IMR-90 (cell line): ENCODE measurements around the gene ADCYAP1. TPM values are rescaled to one million over a fixed set of nuclear protein-coding genes. Genes with fewer than 3 reads are reported as not detected.

Source experiments
- ATAC-seq: fragments of 200-7000 bp; cut with Tn5 transposase; 2 replicates; pipeline ENCODE4 v1.9.1; 2020; ENCODE audit warnings: low read depth, mild to moderate bottlenecking, moderate library complexity
- BruUV-seq: library from RNA; stranded (reverse); fragments of 400-500 nt; replicated peaks from 2 replicates; lab custom pipeline; 2021; lab: Mats Ljungman, UMichigan
- CTCF ChIA-PET: fragments of 300-600 bp; formaldehyde crosslinking; extraction: SDS; loops from one replicate; lab custom pipeline; 2021; ENCODE audit warnings: antibody characterized with exemption; lab: Yijun Ruan, JAX
- POLR2A ChIA-PET: fragments of 300-600 bp; sonication (Branson Sonifier 250); formaldehyde crosslinking; loops from one replicate; lab custom pipeline; 2022; ENCODE audit warnings: antibody characterized with exemption; ENCODE audit not compliant: unreplicated experiment; lab: Charles Lee
- DNase-seq: peaks from one replicate; pipeline ENCODE4 v3.0.0; 2013
- H2AFZ ChIP-seq: replicated peaks from 2 replicates; pipeline ENCODE3; 2013; ENCODE audit warnings: low read length, mild to moderate bottlenecking; ENCODE audit not compliant: poor library complexity
- H2AK5ac ChIP-seq: 2 replicates; pipeline ENCODE4 v1.6.1; 2013; ENCODE audit warnings: low read depth, low read length, inconsistent platforms
- H2AK9ac ChIP-seq: replicated peaks from 2 replicates; pipeline ENCODE3; 2013; ENCODE audit warnings: mild to moderate bottlenecking, low read depth, low read length, moderate library complexity; ENCODE audit not compliant: poor library complexity
- H2BK120ac ChIP-seq: 2 replicates; pipeline ENCODE4 v1.6.1; 2013; ENCODE audit warnings: low read depth, low read length, inconsistent platforms
- H2BK15ac ChIP-seq: 3 replicates; pipeline ENCODE4 v1.6.1; 2013; ENCODE audit warnings: low read depth, low read length, inconsistent platforms
- H2BK20ac ChIP-seq: 2 replicates; pipeline ENCODE4 v1.6.1; 2013; ENCODE audit warnings: low read depth, mild to moderate bottlenecking, inconsistent platforms, low read length, moderate library complexity
- H2BK5ac ChIP-seq: 2 replicates; pipeline ENCODE4 v1.6.1; 2013; ENCODE audit warnings: mild to moderate bottlenecking, low read depth, low read length, inconsistent platforms; ENCODE audit not compliant: poor library complexity, severe bottlenecking
- H3K14ac ChIP-seq: replicated peaks from 2 replicates; pipeline ENCODE4 v1.6.1; 2013; ENCODE audit warnings: low read depth, low read length, inconsistent platforms
- H3K18ac ChIP-seq: 2 replicates; pipeline ENCODE4 v1.6.1; 2013; ENCODE audit warnings: low read depth, low read length, control low read depth
- H3K23ac ChIP-seq: 2 replicates; pipeline ENCODE4 v1.6.1; 2013; ENCODE audit warnings: low read depth, low read length, inconsistent platforms
- H3K27ac ChIP-seq: 2 replicates; pipeline ENCODE4 v1.5.1; 2013; ENCODE audit warnings: mild to moderate bottlenecking, control low read depth, low read length; ENCODE audit not compliant: insufficient read depth
- H3K27me3 ChIP-seq: 2 replicates; pipeline ENCODE4 v1.6.1; 2013; ENCODE audit warnings: low read length; ENCODE audit not compliant: control insufficient read depth, insufficient read depth
- H3K36me3 ChIP-seq: 2 replicates; pipeline ENCODE4 v1.6.1; 2013; ENCODE audit warnings: low read length, mixed read lengths; ENCODE audit not compliant: control insufficient read depth, insufficient read depth
- H3K4ac ChIP-seq: 2 replicates; pipeline ENCODE4 v1.6.1; 2013; ENCODE audit warnings: low read depth, low read length, inconsistent platforms
- H3K4me1 ChIP-seq: 2 replicates; pipeline ENCODE4 v1.6.1; 2013; ENCODE audit warnings: low read length, mixed read lengths; ENCODE audit not compliant: control insufficient read depth, insufficient read depth
- H3K4me2 ChIP-seq: 2 replicates; pipeline ENCODE4 v1.6.1; 2013; ENCODE audit warnings: low read depth, mild to moderate bottlenecking, control low read depth, low read length, moderate library complexity
- H3K4me3 ChIP-seq: 2 replicates; pipeline ENCODE4 v1.5.1; 2013; ENCODE audit warnings: low read depth, mild to moderate bottlenecking, control low read depth, low read length, moderate library complexity; ENCODE audit not compliant: insufficient read depth
- H3K56ac ChIP-seq: 2 replicates; pipeline ENCODE4 v1.6.1; 2013; ENCODE audit warnings: low read length, inconsistent platforms; ENCODE audit not compliant: insufficient read depth; ENCODE audit errors: extremely low read depth
- H3K79me1 ChIP-seq, 2 experiments: 2 replicates each; pipeline ENCODE4 v1.6.1; 2013; ENCODE audit warnings: low read length in 2 of 2, inconsistent platforms in 1 of 2, low read depth in 1 of 2
- H3K9ac ChIP-seq: 2 replicates; pipeline ENCODE4 v1.6.1; 2013; ENCODE audit warnings: low read depth, low read length, control low read depth
- H3K9me1 ChIP-seq: 2 replicates; pipeline ENCODE4 v1.6.1; 2013; ENCODE audit warnings: low read length, inconsistent platforms; ENCODE audit not compliant: insufficient read depth
- H3K9me3 ChIP-seq: 2 replicates; pipeline ENCODE4 v1.6.1; 2013; ENCODE audit warnings: low read length; ENCODE audit not compliant: control insufficient read depth, insufficient read depth
- H4K20me1 ChIP-seq: 2 replicates; pipeline ENCODE4 v1.6.1; 2013; ENCODE audit warnings: low read length, inconsistent platforms; ENCODE audit not compliant: insufficient read depth
- H4K5ac ChIP-seq: 2 replicates; pipeline ENCODE4 v1.6.1; 2013; ENCODE audit warnings: mild to moderate bottlenecking, low read depth, low read length, control low read depth
- H4K8ac ChIP-seq, 2 experiments: 2 replicates each; pipeline ENCODE4 v1.6.1; 2013; ENCODE audit warnings: low read depth in 2 of 2, low read length in 2 of 2, control low read depth in 1 of 2, inconsistent platforms in 1 of 2
- H4K91ac ChIP-seq: 2 replicates; pipeline ENCODE4 v1.6.1; 2013; ENCODE audit warnings: low read depth, low read length, inconsistent platforms; ENCODE audit not compliant: insufficient read depth
- FOS ChIP-seq: fragments of 150-350 bp; IDR thresholded peaks from 2 replicates; pipeline ENCODE4 v1.6.1; 2016; ENCODE audit warnings: low read depth, low read length
- MAFK ChIP-seq: IDR thresholded peaks from 2 replicates; pipeline ENCODE4 v1.6.1; 2012; ENCODE audit warnings: low read depth, low read length, improper control_type of control experiment
- MXI1 ChIP-seq: IDR thresholded peaks from 2 replicates; pipeline ENCODE4 v1.6.1; 2012; ENCODE audit warnings: low read depth, mild to moderate bottlenecking, low read length, moderate library complexity, borderline replicate concordance
- RAD21 ChIP-seq: IDR thresholded peaks from 2 replicates; pipeline ENCODE4 v1.6.1; 2012; ENCODE audit warnings: low read length, improper control_type of control experiment
- RFX5 ChIP-seq: IDR thresholded peaks from 2 replicates; pipeline ENCODE4 v1.8.0; 2012; ENCODE audit warnings: low read depth, mild to moderate bottlenecking, low read length, moderate library complexity
- SMC3 ChIP-seq: fragments of 150-350 bp; IDR thresholded peaks from 2 replicates; pipeline ENCODE4 v1.6.1; 2016; ENCODE audit warnings: low read depth, mild to moderate bottlenecking, antibody characterized with exemption, low read length, moderate library complexity
- WGBS, 2 experiments: methylation state at CpG; one replicate each; pipeline versions ENCODE4 v1.1.5 to v1.1.7; 2013; ENCODE audit warnings: missing lambda C conversion rate in 2 of 2; ENCODE audit not compliant: insufficient read length in 1 of 2; ENCODE audit errors: extremely low coverage in 2 of 2; 5-methylcytosine and 5-hydroxymethylcytosine counted together
- dilution Hi-C: fragments of 300-500 bp; cut with HindIII; formaldehyde crosslinking; loops from one replicate; pipeline ENCODE4 v1.14.3; 2018; ENCODE audit warnings: low sequenced_read_pairs; ENCODE audit not compliant: unreplicated experiment
- in situ Hi-C: fragments of 300-500 bp; cut with MboI; formaldehyde crosslinking; loops from 3 replicates; pipeline ENCODE4 v1.14.3; 2019; ENCODE audit warnings: low sequenced_read_pairs, inconsistent platforms, mixed read lengths
- intact Hi-C: fragments of 100-400 bp; cut with micrococcal nuclease; formaldehyde crosslinking; loops from 2 replicates; pipeline ENCODE4 v1.10.0; 2022
- polyA plus RNA-seq, 3 experiments: library from polyadenylated mRNA; depleted of rRNA; stranded (reverse); fragments of >200 nt; gene quantifications; 2 replicates each; pipeline ENCODE4 v1.2.3, GENCODE V29; 2012; ENCODE audit warnings: low replicate concordance in 1 of 3
- total RNA-seq: library from RNA; depleted of rRNA; stranded (reverse); fragments of >200 nt; gene quantifications from 2 replicates; pipeline ENCODE4 v1.2.3, GENCODE V29; 2012

ADCYAP1 gene
- total and polyA plus RNA-seq, 2 of the 4 experiments (the other 2 are of a cell fraction): not detected

- H3K9me3 ChIP-seq: no peaks in the 10 kb centered on the region
- intact Hi-C loops: no loop called here
- TF ChIP-seq MAFK (no peak), MXI1 (no peak), RFX5 (no peak), RAD21 (no peak), FOS (no peak), SMC3 (no peak)
- no peak overlapping the region for H2BK20ac ChIP-seq
- H3K9me1 ChIP-seq: no peaks in the 10 kb centered on the region
- H3K4me2 ChIP-seq: no peak overlapping the region
- no peak overlapping the region for H2BK120ac ChIP-seq
- H4K5ac ChIP-seq: no peak overlapping the region
- H2BK5ac ChIP-seq: no peak overlapping the region
- no peak overlapping the region for H3K27ac ChIP-seq
- CTCF ChIA-PET: no interaction called here
- no peaks in the 10 kb centered on the region for H3K4me1 ChIP-seq
- no peaks in the 10 kb centered on the region for H3K36me3 ChIP-seq
- H2AFZ ChIP-seq: no peak overlapping the region
- H3K4me3 ChIP-seq: no peak overlapping the region
- no peak overlapping the region for H3K23ac ChIP-seq
- no peak overlapping the region for H3K9ac ChIP-seq
- in situ Hi-C loops: loop anchor here (25.0 kb wide), 1 partner anchor 1704 kb away; the partner anchor contains the start of genes METTL4 and NDC80
- H3K4ac ChIP-seq: no peak overlapping the region
- no peak overlapping the region for H3K14ac ChIP-seq
- H3K56ac ChIP-seq: no peak overlapping the region
- no peak overlapping the region for H3K18ac ChIP-seq
- H4K20me1 ChIP-seq: no peaks in the 10 kb centered on the region
- no CpG with 5 or more reads among the region's 2 CpGs for WGBS, 2 experiments
- ATAC-seq (no peak), DNase-seq (no peak)
- H2AK9ac ChIP-seq: no peak overlapping the region
- H3K79me1 ChIP-seq: no peaks in the 10 kb centered on the region
- peaks cover 6% of the 10 kb centered on the region for H3K27me3 ChIP-seq
- POLR2A ChIA-PET: no interaction called here
- BruUV-seq: no TSS peak
- H4K8ac ChIP-seq: no peak overlapping the region
- no peak overlapping the region for H2AK5ac ChIP-seq
- no peak overlapping the region for H2BK15ac ChIP-seq
- no peak overlapping the region for H4K91ac ChIP-seq
- dilution Hi-C loops: no loop called here
These were observed 46.7 kb upstream of the ADCYAP1 start for GRCh38 chr18:857986-858385.
